Raji (cell line): Measurements from ENCODE around the gene KIF13A.

Experiments used
- POLR2A ChIP-seq: IDR thresholded peaks from 2 replicates; pipeline ENCODE4 v1.6.1; 2011; ENCODE audit warnings: low read depth, low read length, control low read depth; ENCODE audit not compliant: insufficient read depth

The KIF13A gene

DNA sequence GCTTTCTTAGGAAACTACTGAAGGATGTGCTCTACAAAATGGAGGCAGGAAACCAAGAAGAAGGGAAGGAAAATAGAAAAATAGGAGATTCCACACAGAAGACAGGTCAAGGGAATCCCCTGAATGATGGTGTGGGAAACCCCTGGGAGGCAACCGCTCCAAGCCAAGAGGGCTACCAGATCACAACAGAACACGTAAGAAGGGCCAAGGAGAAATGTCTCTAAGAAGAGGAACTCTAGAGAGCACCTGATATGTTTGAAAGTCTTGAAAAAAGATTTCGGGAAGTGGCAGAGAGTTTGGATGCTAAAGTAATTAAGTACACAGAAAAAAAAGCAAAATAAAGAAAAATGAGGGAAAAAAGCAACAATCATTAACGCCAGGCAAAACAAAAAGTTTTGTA is 7.1 kb downstream of the KIF13A start:
- no peak for TF ChIP-seq POLR2A

DNA sequence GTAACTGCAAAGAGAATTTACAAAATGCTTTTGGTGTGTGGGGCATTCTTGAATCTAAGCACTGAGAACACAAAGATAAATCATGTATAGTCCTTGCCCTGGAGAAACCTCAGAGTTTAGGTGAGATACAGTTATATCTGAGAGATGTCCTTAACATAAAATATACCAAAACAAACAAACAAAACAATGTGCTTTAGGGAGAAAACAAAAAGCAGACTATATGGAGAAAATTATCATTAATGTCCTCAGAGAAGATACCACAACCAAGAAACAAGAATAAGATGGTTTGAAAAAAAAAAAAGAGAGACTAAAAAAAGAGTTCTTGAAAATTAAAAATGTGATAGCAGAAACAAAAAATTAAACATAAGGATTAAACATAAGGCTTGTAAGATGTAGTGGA is 8.0 kb downstream of the KIF13A start:
- TF ChIP-seq POLR2A = no peak

DNA sequence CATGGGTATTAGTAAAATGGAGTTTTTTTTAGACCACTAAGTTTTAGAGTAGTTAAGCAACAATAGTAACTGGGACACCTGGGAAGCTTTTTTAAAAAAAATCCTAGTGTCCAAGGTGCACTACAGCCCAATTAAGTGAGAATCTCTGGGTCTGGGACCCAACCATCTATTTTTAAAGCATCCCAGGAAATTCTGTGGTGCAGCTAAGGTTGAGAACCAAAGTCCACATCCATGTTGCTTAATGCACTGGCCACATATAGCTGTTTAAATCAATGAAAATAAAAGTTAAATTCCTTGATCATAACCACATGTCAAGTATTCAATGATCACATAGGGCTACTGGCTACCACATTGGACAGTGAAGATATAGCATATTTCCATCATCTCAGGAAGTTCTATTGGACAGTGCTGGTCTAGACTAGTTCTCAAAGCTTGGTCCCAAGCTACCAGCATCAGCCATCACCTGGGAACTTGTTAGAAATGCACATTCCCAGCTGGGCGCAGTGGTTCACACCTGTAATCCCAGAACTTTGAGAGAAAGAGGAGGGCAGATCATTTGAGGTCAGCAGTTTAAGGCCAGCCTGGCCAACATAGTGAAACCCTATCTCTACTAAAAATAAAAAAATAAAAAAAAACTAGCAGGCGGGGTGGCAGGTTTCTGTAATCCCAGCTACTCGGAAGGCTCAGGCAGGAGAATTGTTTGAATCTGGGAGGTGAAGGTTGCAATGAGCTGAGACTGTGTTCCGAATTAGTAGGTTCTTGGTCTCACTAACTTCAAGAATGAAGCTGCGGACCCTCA is 12.7 kb downstream of the KIF13A start:
- TF ChIP-seq POLR2A = no peak

DNA sequence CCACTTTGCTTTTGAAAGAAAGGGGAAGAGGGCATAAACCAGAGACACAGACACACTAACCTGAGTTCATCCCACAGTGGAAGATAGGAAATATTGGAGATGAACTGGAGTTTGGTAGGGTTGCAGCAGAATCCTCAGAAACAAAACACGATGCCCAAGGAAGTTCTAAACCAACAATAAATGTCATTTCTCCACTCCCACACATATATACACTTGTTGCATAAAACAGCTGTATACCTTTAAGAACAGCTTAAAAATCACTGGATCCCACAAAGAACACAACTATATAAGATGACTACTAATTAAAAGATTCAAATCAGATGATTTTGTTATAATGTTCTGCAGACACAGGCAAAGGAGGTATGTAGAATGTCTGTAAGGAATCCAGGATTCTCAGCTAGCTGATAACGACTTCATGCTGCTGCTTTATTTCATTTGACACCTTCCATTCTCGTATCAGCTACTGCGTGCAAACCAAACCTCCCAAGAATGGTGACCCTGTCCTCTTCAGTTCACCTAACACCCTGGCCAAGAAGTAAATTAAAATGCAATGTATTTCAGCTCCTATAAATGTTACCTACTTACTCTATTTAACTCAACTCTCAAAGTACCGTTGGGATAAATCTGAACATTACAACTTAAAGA is 14.3 kb downstream of the KIF13A start:
- TF ChIP-seq POLR2A = no peak

DNA sequence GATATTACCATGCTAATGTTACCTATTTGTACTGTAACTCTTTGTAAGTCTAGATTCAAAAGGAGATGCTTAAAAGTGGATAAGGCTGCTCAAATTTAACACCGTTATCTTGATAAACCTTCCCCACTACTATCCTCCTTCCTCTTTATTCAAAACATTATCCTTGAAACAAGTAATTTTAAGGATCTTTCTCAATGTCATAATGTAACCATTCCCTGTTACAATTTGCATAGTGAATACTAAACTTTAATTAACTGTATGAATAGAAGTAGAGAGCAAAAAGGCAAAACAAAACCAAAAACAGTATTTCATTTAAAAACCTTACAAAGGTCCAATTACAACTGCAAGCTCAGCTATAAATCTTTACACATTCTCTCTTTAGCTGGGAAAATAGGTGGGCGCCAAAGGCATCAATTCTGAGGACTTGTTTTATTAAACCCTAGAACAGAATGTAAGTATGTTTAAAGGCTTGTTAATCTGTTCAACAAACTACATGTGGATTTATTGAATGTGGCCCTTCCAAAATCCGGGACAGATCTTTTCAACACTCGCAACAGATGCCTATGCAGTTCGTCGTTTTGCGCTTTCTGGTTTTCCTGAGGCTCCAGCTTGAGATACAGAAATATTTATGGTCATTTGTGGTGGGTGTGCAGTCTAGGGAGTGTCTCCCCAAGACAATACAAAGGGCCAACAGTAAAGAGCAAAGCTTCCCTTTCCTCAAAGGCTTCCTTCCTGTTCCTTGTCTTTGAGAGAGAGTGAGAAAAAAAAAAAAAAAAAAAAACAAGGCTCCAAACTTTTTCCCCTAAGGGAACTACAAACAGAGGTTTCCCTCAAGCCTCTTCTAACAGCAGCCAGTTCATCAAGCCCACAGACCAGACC is 15.1 kb downstream of the KIF13A start:
- TF ChIP-seq POLR2A = no peak

DNA sequence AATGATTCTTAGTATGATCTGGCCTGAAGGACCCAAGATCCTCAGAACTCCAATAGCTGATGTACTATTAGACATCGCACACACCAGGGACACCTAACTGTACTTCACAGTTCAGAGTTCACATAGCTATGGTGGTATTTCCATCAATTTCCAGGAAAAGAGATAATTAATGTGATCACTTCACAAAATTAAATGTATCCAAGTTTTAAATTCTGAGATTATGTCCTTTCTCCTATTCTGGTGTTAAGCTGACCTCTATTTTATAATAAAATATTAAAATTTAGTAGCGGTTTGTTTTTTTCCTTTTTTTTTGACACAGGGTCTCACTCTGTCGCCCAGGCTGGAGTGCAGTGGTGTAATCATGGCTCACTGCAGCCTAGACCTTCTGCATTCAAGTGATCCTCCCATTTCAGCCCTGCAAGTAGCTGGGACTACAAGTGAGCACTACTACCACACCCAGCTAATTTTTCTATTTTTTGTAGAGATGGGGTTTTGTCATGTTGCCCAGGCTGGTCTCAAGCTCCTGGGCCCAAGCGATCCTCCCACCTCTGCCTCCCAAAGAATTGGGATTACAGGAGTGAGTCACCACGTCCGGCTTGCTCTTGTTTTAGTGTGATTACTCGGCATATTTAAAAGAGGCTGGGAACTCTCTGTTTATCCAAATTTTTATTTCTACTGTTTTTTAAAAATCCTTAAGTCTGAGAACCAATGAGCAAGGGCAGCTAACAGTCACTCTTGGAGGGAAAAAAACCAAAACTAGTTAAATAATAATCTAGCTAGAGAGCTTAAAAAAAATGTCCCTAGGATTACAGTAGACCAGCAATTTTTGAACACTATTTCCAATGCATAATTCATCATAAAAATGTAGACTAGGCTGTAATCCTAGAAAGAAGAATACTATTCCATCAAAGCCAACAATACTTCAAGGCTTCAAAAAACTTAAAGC is 16.0 kb downstream of the KIF13A start:
- no peak for TF ChIP-seq POLR2A

DNA sequence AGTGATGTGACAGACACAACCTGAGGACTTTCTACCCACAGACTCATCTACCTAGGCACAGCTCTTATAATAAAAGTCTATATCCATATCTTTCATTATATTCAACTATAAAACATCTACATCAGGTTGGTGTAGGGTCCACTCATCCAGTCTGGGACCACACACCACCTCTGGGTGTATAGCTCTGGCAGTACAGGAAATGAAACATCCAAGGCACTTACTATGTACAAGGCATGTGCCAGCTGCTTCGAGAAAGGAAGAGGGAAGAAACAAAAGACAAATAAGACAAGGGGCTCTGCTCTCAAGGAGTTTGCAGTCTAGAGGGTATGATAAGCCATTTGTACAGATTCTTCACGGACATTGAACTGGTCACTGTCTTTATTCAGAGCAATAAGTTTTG is 18.6 kb downstream of the KIF13A start:
- TF ChIP-seq POLR2A = no peak

DNA sequence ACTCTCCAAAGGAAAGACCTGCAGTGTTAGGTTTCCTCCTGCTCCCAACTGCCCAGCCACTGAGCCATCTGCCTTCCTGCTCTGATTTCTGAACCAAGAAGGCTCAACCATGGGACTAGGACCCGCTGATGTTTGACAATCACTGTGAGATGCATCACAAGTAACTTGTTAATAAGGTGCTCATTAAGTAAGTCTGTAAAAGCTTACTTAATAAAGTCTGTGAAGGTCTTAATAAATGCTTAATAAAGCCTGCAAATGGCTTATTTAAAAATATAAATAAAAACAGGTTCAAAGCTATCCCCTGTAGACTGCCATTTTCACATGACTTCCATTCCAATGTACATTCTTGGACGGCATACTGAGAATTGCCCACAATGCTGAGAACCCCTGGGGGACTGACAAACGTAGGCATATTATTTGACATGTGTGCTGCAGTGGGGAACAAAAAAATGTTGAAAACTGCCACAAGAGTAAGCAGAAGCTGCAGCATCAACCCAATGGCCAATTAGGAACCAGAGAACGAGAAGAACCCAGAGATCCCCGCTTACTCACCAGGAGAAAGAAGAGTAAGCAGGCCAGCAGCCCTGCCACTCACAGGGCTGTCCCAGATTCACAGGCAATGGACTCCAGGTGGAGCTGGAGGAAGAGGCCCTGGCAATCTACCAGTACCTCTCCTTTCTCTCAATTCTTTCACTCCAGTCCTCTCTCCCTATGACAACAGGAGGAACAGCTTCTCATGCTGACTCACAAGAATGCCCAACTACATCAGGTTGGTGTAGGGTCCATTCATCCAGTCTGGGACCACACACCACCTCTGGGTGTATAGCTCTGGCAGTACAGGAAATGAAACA is 19.5 kb downstream of the KIF13A start:
- no peak for TF ChIP-seq POLR2A

DNA sequence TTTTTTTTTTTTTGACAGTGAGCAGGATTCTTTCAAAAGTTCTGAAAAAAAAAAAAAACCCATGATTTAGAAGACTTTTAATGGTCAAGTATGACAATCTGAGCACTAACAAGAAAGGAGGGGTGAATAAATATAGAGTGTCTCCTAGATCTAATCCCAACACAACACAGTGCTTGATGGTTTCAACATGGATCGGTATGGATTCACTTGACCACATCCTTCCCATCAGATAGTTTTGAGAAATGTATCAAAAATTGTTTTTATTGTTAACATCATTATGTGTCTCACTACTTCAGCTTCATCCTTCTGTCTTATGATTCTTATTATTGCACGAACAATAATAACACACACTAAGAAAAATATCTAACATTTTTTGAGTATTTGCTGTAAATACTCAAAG is 21.0 kb downstream of the KIF13A start:
- TF ChIP-seq POLR2A = no peak

DNA sequence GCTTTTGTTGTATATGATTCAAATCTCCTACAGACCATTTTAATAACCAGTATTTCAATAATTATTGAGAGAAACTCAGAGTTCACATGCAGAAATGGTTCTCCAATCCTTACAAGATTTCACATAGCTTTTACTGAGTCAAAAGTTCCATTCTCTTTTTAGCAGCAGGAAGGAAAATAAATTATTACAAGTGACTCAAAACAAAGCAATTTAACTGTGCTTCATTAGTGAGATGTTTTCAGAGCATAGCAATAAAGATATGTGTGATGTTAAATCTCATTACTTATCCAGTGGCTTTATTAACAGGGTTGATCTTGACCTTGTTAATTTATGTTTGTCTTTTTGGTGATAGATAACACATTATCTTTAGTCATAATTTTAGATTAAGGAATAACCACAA is 22.0 kb downstream of the KIF13A start:
- TF ChIP-seq POLR2A = no peak

DNA sequence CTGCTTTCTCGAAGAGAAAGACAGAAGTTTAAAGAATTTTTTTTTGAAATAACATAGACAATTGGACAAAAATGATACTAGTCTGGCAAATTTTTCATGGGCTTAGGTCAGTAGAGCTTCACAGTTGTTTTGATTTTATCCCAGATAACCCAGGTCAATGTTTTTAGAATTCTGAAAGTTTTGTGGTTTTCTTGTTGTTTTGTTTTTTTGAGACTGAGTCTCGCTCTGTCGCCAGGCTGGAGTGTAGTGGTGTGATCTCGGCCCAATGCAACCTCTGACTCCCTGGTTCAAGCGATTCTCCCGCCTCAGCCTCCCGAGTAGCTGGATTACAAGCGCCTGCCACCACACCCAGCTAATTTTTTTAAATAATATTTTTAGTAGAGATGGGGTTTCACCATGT is 22.8 kb downstream of the KIF13A start:
- TF ChIP-seq POLR2A = no peak

DNA sequence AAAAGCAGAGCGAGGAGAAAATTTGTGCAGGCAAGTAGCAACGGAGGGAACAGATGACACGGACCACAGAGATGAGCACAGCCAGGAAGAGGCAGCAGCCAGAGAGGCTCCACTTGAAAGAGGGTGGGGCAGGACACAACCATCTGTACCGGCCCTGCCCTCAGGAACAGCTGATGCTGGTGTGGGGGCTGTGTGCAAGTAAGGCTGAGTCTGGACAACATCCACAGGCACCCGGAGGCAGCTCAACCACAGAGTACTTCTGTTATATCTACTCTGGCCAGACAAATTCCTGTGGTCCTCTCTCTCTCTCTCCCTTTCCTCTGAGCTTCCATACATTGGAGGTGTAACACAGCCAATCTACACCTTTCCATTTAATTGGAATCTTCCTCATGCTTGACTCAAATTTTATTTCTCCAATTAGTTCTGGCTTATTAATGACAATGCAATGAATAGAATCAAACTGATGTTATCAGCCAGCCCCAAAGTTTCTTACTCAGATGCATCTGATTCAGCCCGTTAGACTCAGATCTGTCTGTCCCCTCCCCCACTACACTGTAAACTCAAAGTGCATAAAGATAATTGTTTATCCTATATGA is 24.9 kb downstream of the KIF13A start:
- no peak for TF ChIP-seq POLR2A

DNA sequence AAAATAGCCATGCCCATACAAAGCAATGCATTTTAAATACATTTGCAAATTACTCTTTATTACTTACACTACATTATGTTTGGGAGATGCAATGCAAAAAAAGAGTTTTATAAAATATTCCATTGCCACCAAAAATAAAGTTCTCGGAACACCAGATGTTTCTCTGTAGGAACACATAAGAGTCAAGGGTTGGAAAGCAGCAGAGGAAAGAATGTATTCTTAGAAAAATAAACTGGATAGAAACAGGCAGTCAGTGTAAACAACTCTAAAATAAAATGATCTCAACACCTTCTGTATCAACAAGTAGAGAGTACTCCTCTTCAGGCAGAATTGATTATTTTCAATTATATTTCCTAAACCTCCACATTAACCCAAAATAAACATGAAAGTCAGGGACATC is 28.1 kb downstream of the KIF13A start:
- no peak for TF ChIP-seq POLR2A
